ENCODE data around the gene KRT5. TPM values are rescaled to one million over a fixed set of nuclear protein-coding genes. Genes with fewer than 3 reads are reported as not detected.

The KRT5 gene
- total and polyA plus RNA-seq, 2 of the 13 experiments (the other 11 are each of a cell fraction or from before 2014, with no cell fraction given): 0.08 TPM; not detected in 1

DNA sequence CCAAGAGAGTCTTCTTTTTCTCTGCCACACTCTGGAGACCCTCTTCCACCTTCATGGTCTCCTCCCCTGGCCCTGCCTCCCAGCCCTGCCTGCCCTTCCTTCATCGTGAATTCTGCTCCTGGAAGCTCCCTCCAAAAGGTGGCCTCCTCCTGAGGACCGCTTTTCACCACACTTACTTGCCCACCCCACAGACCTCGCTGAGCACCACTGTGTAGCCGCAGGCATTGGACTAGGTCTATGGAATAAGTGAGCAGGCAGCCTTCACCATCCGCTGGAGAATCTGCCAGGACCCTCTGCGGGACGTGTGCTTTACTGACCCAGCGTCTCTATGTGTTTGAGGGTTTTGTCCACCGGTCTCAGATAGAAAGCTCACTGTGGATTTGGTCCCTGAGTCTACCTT lies 9.7 kb upstream of the KRT5 start (continued):
- no peak for TF ChIP-seq ARID2 (CRISPR knock-in tag; IDR thresholded peaks at IDR 0.05; ENCODE audit: borderline replicate concordance)
- no peak for TF ChIP-seq FOXO1 (CRISPR knock-in tag; IDR thresholded peaks at IDR 0.05)

DNA sequence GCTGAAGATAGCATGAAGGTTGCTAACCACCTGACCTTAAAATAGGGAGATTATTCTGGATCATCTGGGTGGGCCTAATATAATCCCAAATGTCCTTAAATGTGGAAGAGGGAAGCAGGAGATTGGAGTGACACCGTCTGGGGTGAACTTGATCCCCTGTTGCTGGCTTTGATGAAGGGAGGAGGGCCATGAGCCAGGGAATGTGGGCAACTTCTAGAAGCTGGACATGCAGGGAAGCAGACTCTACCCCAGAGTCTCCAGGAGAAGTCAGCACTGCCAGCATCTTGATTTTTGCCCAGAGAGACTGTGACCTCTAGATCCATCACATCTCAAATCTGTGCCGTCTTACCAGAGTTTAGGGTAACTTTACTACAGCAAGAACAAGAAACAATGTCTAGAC lies 9.2 kb upstream of the KRT5 start:
- POLR2A ChIA-PET: no interaction called here
- ATAC-seq: no peak
- Histone ChIP-seq H3K9ac (ENCODE audit: insufficient read depth, low read depth, low read length) (no peak overlapping the region), H3K9me3 (ENCODE audit: low read length) (no peaks in the 10 kb centered on the region), H3K36me3 (replicated peaks in 1 of 2; ENCODE audit: control insufficient read depth in 1 of 2, insufficient read depth in 2 of 2, low read length in 2 of 2) (no peaks in the 10 kb centered on the region), H3K4me1 (ENCODE audit: insufficient read depth, low read length) (no peaks in the 10 kb centered on the region), H3K27me3 (ENCODE audit: control insufficient read depth in 1 of 2, insufficient read depth in 2 of 2, low read length in 2 of 2) (peaks cover 5 to 14% of the 10 kb centered on the region in 2 experiments; a peak in 4 of 5 replicates), H3K79me2 (ENCODE audit: insufficient read depth, low read length) (no peaks in the 10 kb centered on the region), H4K20me1 (ENCODE audit: insufficient read depth, low read length) (no peaks in the 10 kb centered on the region), H3K4me3 (replicated peaks in 1 of 3; ENCODE audit: insufficient read depth in 1 of 3, low read depth in 2 of 3, low read length in 3 of 3) (no peak overlapping the region), H2AFZ (ENCODE audit: low read length) (no peak overlapping the region), H3K4me2 (ENCODE audit: low read depth, low read length) (no peak overlapping the region), H3K27ac (ENCODE audit: extremely low read length, insufficient read depth, low read length) (no peak overlapping the region)
- no TSS peak for BruUV-seq (replicated peaks)
- 4% methylated on average over 2 of the region's 2 CpGs for WGBS (ENCODE audit: low lambda C conversion rate)
- FAIRE-seq: no peak
- in situ Hi-C loops (cut with HindIII; ENCODE audit: extremely low pct_ligation_motif_present, low pct_unique_long_range_greater_than_20kb): loop anchor here (25.0 kb wide), 1 partner anchor 392 kb away; no protein-coding TSS in a partner anchor
- CTCF ChIA-PET (ENCODE audit: low intra/inter-chr PET ratio, low total read pairs): no interaction called here
- DNase-seq (ENCODE audit: low spot score): no peak
- intact Hi-C loops (cut with micrococcal nuclease; ENCODE audit: unreplicated experiment): no loop called here
- TF ChIP-seq CHCHD3 (CRISPR knock-in tag; IDR thresholded peaks at IDR 0.05) (no peak), POLR2G (IDR thresholded peaks at IDR 0.05; ENCODE audit: low read depth, low read length) (no peak), ZNF775 (CRISPR knock-in tag; IDR thresholded peaks at IDR 0.05; ENCODE audit: borderline replicate concordance) (no peak), BHLHE40 (IDR thresholded peaks at IDR 0.05; ENCODE audit: low read length) (no peak), RORA (CRISPR knock-in tag; IDR thresholded peaks at IDR 0.05) (no peak), ZNF510 (CRISPR knock-in tag; IDR thresholded peaks at IDR 0.05; ENCODE audit: low read depth) (no peak), YY1 (IDR thresholded peaks at IDR 0.05; ENCODE audit: insufficient read depth, insufficient replicate concordance, low read depth, low read length) (no peak), PHF5A (CRISPR knock-in tag; IDR thresholded peaks at IDR 0.05; ENCODE audit: low read depth, unreplicated experiment) (no peak), ZFP1 (CRISPR knock-in tag; IDR thresholded peaks at IDR 0.05) (no peak)
- TF ChIP-seq, protein P1, sequence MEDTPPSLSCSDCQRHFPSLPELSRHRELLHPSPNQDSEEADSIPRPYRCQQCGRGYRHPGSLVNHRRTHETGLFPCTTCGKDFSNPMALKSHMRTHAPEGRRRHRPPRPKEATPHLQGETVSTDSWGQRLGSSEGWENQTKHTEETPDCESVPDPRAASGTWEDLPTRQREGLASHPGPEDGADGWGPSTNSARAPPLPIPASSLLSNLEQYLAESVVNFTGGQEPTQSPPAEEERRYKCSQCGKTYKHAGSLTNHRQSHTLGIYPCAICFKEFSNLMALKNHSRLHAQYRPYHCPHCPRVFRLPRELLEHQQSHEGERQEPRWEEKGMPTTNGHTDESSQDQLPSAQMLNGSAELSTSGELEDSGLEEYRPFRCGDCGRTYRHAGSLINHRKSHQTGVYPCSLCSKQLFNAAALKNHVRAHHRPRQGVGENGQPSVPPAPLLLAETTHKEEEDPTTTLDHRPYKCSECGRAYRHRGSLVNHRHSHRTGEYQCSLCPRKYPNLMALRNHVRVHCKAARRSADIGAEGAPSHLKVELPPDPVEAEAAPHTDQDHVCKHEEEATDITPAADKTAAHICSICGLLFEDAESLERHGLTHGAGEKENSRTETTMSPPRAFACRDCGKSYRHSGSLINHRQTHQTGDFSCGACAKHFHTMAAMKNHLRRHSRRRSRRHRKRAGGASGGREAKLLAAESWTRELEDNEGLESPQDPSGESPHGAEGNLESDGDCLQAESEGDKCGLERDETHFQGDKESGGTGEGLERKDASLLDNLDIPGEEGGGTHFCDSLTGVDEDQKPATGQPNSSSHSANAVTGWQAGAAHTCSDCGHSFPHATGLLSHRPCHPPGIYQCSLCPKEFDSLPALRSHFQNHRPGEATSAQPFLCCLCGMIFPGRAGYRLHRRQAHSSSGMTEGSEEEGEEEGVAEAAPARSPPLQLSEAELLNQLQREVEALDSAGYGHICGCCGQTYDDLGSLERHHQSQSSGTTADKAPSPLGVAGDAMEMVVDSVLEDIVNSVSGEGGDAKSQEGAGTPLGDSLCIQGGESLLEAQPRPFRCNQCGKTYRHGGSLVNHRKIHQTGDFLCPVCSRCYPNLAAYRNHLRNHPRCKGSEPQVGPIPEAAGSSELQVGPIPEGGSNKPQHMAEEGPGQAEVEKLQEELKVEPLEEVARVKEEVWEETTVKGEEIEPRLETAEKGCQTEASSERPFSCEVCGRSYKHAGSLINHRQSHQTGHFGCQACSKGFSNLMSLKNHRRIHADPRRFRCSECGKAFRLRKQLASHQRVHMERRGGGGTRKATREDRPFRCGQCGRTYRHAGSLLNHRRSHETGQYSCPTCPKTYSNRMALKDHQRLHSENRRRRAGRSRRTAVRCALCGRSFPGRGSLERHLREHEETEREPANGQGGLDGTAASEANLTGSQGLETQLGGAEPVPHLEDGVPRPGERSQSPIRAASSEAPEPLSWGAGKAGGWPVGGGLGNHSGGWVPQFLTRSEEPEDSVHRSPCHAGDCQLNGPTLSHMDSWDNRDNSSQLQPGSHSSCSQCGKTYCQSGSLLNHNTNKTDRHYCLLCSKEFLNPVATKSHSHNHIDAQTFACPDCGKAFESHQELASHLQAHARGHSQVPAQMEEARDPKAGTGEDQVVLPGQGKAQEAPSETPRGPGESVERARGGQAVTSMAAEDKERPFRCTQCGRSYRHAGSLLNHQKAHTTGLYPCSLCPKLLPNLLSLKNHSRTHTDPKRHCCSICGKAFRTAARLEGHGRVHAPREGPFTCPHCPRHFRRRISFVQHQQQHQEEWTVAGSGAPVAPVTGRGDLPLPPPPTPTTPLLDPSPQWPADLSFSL (CRISPR knock-in tag; IDR thresholded peaks at IDR 0.05): no peak
- TF ChIP-seq, protein P2, sequence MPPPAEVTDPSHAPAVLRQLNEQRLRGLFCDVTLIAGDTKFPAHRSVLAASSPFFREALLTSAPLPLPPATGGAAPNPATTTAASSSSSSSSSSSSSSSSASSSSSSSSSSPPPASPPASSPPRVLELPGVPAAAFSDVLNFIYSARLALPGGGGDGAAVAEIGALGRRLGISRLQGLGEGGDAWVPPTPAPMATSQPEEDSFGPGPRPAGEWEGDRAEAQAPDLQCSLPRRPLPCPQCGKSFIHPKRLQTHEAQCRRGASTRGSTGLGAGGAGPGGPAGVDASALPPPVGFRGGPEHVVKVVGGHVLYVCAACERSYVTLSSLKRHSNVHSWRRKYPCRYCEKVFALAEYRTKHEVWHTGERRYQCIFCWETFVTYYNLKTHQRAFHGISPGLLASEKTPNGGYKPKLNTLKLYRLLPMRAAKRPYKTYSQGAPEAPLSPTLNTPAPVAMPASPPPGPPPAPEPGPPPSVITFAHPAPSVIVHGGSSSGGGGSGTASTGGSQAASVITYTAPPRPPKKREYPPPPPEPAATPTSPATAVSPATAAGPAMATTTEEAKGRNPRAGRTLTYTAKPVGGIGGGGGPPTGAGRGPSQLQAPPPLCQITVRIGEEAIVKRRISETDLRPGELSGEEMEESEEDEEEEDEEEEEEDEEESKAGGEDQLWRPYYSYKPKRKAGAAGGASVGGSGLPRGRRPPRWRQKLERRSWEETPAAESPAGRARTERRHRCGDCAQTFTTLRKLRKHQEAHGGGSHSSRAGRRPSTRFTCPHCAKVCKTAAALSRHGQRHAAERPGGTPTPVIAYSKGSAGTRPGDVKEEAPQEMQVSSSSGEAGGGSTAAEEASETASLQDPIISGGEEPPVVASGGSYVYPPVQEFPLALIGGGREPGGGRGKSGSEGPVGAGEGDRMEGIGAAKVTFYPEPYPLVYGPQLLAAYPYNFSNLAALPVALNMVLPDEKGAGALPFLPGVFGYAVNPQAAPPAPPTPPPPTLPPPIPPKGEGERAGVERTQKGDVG (CRISPR knock-in tag; IDR thresholded peaks at IDR 0.05; ENCODE audit: borderline replicate concordance): no peak
